ENCODE measurements around the gene PIPOX.

- TF ChIP-seq POLR2A (IDR thresholded peaks at IDR 0.05) = no peak
- TF ChIP-seq, protein P1, sequence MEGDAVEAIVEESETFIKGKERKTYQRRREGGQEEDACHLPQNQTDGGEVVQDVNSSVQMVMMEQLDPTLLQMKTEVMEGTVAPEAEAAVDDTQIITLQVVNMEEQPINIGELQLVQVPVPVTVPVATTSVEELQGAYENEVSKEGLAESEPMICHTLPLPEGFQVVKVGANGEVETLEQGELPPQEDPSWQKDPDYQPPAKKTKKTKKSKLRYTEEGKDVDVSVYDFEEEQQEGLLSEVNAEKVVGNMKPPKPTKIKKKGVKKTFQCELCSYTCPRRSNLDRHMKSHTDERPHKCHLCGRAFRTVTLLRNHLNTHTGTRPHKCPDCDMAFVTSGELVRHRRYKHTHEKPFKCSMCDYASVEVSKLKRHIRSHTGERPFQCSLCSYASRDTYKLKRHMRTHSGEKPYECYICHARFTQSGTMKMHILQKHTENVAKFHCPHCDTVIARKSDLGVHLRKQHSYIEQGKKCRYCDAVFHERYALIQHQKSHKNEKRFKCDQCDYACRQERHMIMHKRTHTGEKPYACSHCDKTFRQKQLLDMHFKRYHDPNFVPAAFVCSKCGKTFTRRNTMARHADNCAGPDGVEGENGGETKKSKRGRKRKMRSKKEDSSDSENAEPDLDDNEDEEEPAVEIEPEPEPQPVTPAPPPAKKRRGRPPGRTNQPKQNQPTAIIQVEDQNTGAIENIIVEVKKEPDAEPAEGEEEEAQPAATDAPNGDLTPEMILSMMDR (IDR thresholded peaks at IDR 0.05) = no peak
- TF ChIP-seq POLR2AphosphoS5 (IDR thresholded peaks at IDR 0.05) = no peak
- no peak for TF ChIP-seq EP300 (IDR thresholded peaks at IDR 0.05)
These were observed 53.2 kb downstream of the PIPOX start for GRCh38 chr17:29096094-29096493.

All from sigmoid colon (tissue), 4 donors.